HCT116 (cell line): Measurements from ENCODE around the gene NFATC3. TPM values are rescaled to one million over a fixed set of nuclear protein-coding genes. Genes with fewer than 3 reads are reported as not detected.

Experiments used
- ATAC-seq: fragments of 200-7000 bp; cut with Tn5 transposase; 2 replicates; pipeline ENCODE4 v1.9.1; 2020; ENCODE audit warnings: mild to moderate bottlenecking, moderate library complexity
- BruUV-seq: library from RNA; stranded (reverse); fragments of 400-500 nt; replicated peaks from 2 replicates; lab custom pipeline; 2021; lab: Mats Ljungman, UMichigan
- CTCF ChIA-PET: fragments of 300-600 bp; sonication (Branson Sonifier 250); formaldehyde crosslinking; loops from one replicate; lab custom pipeline; 2021; ENCODE audit warnings: antibody characterized with exemption; lab: Charles Lee
- POLR2A ChIA-PET: fragments of 300-600, 350-600 bp; sonication (Branson Sonifier 250); formaldehyde crosslinking; loops from one replicate; lab custom pipeline; 2021; ENCODE audit warnings: antibody characterized with exemption; lab: Charles Lee
- RAD21 ChIA-PET, 2 experiments: fragments of 300-600 bp; sonication (Branson Sonifier 250); formaldehyde crosslinking; loops; one replicate each; lab custom pipeline; 2023; ENCODE audit warnings: low total read pairs in 2 of 2; ENCODE audit not compliant: uncharacterized antibody in 2 of 2, unreplicated experiment in 2 of 2, low non-redundant PET in 1 of 2; lab: Charles Lee
- DNase-seq: peaks from one replicate; pipeline ENCODE4 v3.0.0-alpha.2; 2010; ENCODE audit warnings: low read depth, low spot score
- H2AFZ ChIP-seq: fragments of 200-600 bp; shearing (Covaris generic), sonication (generic); 2 replicates; pipeline ENCODE4 v1.6.1; 2017; ENCODE audit warnings: low read depth, mixed run types, mixed read lengths, antibody characterized with exemption, low read length; ENCODE audit not compliant: poor library complexity, severe bottlenecking
- H3K27ac ChIP-seq: 2 replicates; pipeline ENCODE4 v1.5.1; 2012; ENCODE audit warnings: low read depth, low read length
- H3K27me3 ChIP-seq: fragments of 200-600 bp; sonication (generic); 2 replicates; pipeline ENCODE4 v1.6.1; 2016; ENCODE audit warnings: mixed run types, low read length, mixed read lengths; ENCODE audit not compliant: insufficient read depth
- H3K36me3 ChIP-seq, 2 experiments: fragments of 200-500 bp in 1 of 2; fragments of 200-600 bp in 1 of 2; sonication (Bioruptor generic) in 1 of 2; sonication (generic) in 1 of 2; 2 replicates each; pipeline versions ENCODE4 v1.5.1 to v1.6.1; 2014 to 2016; ENCODE audit warnings: low read length in 2 of 2, inconsistent platforms in 1 of 2, mixed read lengths in 1 of 2, mixed run types in 1 of 2; ENCODE audit not compliant: insufficient read depth in 2 of 2, control insufficient read depth in 1 of 2
- H3K4me1 ChIP-seq, 2 experiments: fragments of 200-600 bp in 1 of 2; sonication (generic) in 1 of 2; 2 replicates each; pipeline versions ENCODE4 v1.5.1 to v1.6.1; 2012 to 2017; ENCODE audit warnings: low read length in 2 of 2, inconsistent platforms in 1 of 2, mild to moderate bottlenecking in 1 of 2, mixed read lengths in 1 of 2, mixed run types in 1 of 2, moderate library complexity in 1 of 2; ENCODE audit not compliant: insufficient read depth in 2 of 2, control insufficient read depth in 1 of 2
- H3K4me2 ChIP-seq: fragments of 200-600 bp; sonication (generic); 2 replicates; pipeline ENCODE4 v1.6.1; 2017; ENCODE audit warnings: mixed run types, low read length, mixed read lengths
- H3K4me3 ChIP-seq, 2 experiments: fragments of 200-600 bp in 1 of 2; sonication (generic) in 1 of 2; replicated peaks in 1 of 2; 2 replicates each; pipeline ENCODE4 v1.5.1; 2011 to 2016; ENCODE audit warnings: low read length in 2 of 2, control low read depth in 1 of 2, low read depth in 1 of 2, mild to moderate bottlenecking in 1 of 2, mixed read lengths in 1 of 2, mixed run types in 1 of 2
- H3K79me2 ChIP-seq: fragments of 200-600 bp; sonication (generic); 2 replicates; pipeline ENCODE4 v1.6.1; 2017; ENCODE audit warnings: mild to moderate bottlenecking, mixed run types, low read length, moderate library complexity, mixed read lengths; ENCODE audit not compliant: insufficient read depth
- H3K9ac ChIP-seq: fragments of 200-600 bp; sonication (generic); 2 replicates; pipeline ENCODE4 v1.6.1; 2016; ENCODE audit warnings: low read length, mixed read lengths
- H3K9me2 ChIP-seq: fragments of 200-600 bp; sonication (generic), shearing (Covaris generic); 2 replicates; pipeline ENCODE4 v1.6.1; 2017; ENCODE audit warnings: mixed run types, mild to moderate bottlenecking, moderate library complexity; ENCODE audit not compliant: insufficient read depth
- H3K9me3 ChIP-seq, 2 experiments: fragments of 200-500 bp in 1 of 2; fragments of 200-600 bp in 1 of 2; sonication (Bioruptor generic) in 1 of 2; sonication (generic) in 1 of 2; 2 replicates each; pipeline ENCODE4 v1.6.1; 2014 to 2017; ENCODE audit warnings: low read length in 2 of 2, mixed read lengths in 2 of 2, inconsistent platforms in 1 of 2, low read depth in 1 of 2, mild to moderate bottlenecking in 1 of 2, mixed run types in 1 of 2, moderate library complexity in 1 of 2; ENCODE audit not compliant: control insufficient read depth in 1 of 2, insufficient read depth in 1 of 2
- H4K20me1 ChIP-seq: fragments of 200-600 bp; sonication (generic), shearing (Covaris generic); 2 replicates; pipeline ENCODE4 v1.6.1; 2017; ENCODE audit warnings: mixed run types, mild to moderate bottlenecking, moderate library complexity; ENCODE audit not compliant: insufficient read depth
- CBX3 ChIP-seq: IDR thresholded peaks from 2 replicates; pipeline ENCODE4 v1.6.1; 2012; ENCODE audit warnings: low read depth
- EGR1 ChIP-seq: IDR thresholded peaks from 2 replicates; pipeline ENCODE4 v1.6.1; 2012; ENCODE audit warnings: low read depth
- EZH2 ChIP-seq: fragments of 200-600 bp; sonication (generic); IDR thresholded peaks from 2 replicates; pipeline ENCODE4 v1.6.1; 2017; ENCODE audit warnings: antibody characterized with exemption, mixed run types
- JUND ChIP-seq: IDR thresholded peaks from 2 replicates; pipeline ENCODE4 v1.6.1; 2012
- RAD21 ChIP-seq: IDR thresholded peaks from 2 replicates; pipeline ENCODE4 v1.6.1; 2012; ENCODE audit warnings: low read depth, mild to moderate bottlenecking
- REST ChIP-seq: IDR thresholded peaks from 2 replicates; pipeline ENCODE4 v1.6.1; 2012; ENCODE audit warnings: low read depth
- SIN3A ChIP-seq: IDR thresholded peaks from 2 replicates; pipeline ENCODE4 v1.6.1; 2012; ENCODE audit warnings: low read depth
- TCF7L2 ChIP-seq: IDR thresholded peaks from 2 replicates; pipeline ENCODE4 v1.7.0; 2011; ENCODE audit warnings: borderline replicate concordance, inconsistent platforms; ENCODE audit not compliant: insufficient read depth, insufficient read length; ENCODE audit errors: extremely low read depth
- YY1 ChIP-seq: IDR thresholded peaks from 2 replicates; pipeline ENCODE4 v1.6.1; 2011; ENCODE audit warnings: low read length, low read depth, moderate library complexity, mild to moderate bottlenecking; ENCODE audit not compliant: insufficient replicate concordance; ENCODE audit errors: extremely low read depth
- ZFX ChIP-seq: fragments of 450-650 bp; IDR thresholded peaks from 2 replicates; pipeline ENCODE4 v1.6.1; 2017
- ZNF274 ChIP-seq: fragments of 200-500 bp; sonication (Bioruptor generic); IDR thresholded peaks from 2 replicates; pipeline ENCODE4 v1.6.1; 2014; ENCODE audit warnings: mild to moderate bottlenecking, low read depth, low read length, inconsistent platforms
- intact Hi-C: fragments of 100-400 bp; cut with micrococcal nuclease; formaldehyde crosslinking; loops from 2 replicates; pipeline ENCODE4 v1.10.0; 2022
- total RNA-seq: library from RNA; stranded (reverse); gene quantifications from one replicate; pipeline ENCODE4 v1.2.1, GENCODE V29; 2021; ENCODE audit not compliant: unreplicated experiment
- TF ChIP-seq, protein P1 (sequence below): IDR thresholded peaks from 2 replicates; pipeline ENCODE4 v1.6.1; 2012

NFATC3 gene
- total RNA-seq, 1 experiment from 2014 or later, result 25.6 TPM

GRCh38 chr16:68059804-68060203 is 25.4 kb upstream of the NFATC3 start:
- H3K9ac ChIP-seq, result no peak overlapping the region

More at GRCh38 chr16:68059804-68060203, 25.4 kb upstream of the NFATC3 start:
- no peaks in the 10 kb centered on the region for H3K9me2 ChIP-seq
- no TSS peak for BruUV-seq
- no peaks in the 10 kb centered on the region for H3K9me3 ChIP-seq
- CTCF ChIA-PET, result no interaction called here
- POLR2A ChIA-PET, result no interaction called here
- no peaks in the 10 kb centered on the region for H4K20me1 ChIP-seq
- ATAC-seq (no peak), DNase-seq (no peak)
- no peak overlapping the region for H3K4me3 ChIP-seq
- H3K27ac ChIP-seq, result no peak overlapping the region
- TF ChIP-seq YY1 (no peak), CBX3 (no peak), ZNF274 (no peak), EGR1 (no peak), SIN3A (no peak), RAD21 (no peak), EZH2 (no peak), ZFX (no peak), JUND (no peak), TCF7L2 (no peak), REST (no peak)
- TF ChIP-seq, protein P1, sequence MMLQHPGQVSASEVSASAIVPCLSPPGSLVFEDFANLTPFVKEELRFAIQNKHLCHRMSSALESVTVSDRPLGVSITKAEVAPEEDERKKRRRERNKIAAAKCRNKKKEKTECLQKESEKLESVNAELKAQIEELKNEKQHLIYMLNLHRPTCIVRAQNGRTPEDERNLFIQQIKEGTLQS, result no peak
- H3K4me2 ChIP-seq, result no peak overlapping the region
- RAD21 ChIA-PET, result no interaction called here
- H3K4me1 ChIP-seq, result no peaks in the 10 kb centered on the region
- H3K27me3 ChIP-seq, result no peaks in the 10 kb centered on the region
- no peaks in the 10 kb centered on the region for H3K79me2 ChIP-seq
- peaks cover 0 to 26% of the 10 kb centered on the region in 2 experiments; a peak in 1 of 4 replicates for H3K36me3 ChIP-seq
- H2AFZ ChIP-seq, result no peak overlapping the region
- intact Hi-C loops, result no loop called here
